A549 (cell line): ENCODE results near the gene S100A10.

Experiments used
- EP300 ChIP-seq, 2 experiments: fragments of >200 bp; sonication (Bioruptor Twin); formaldehyde crosslinking; IDR thresholded peaks; 2 replicates in 1 of 2; 3 replicates in 1 of 2; pipeline ENCODE4 v1.6.1; 2016 to 2017
- HOXA7 ChIP-seq: fragments of 250-450 bp; sonication (Bioruptor Pico); IDR thresholded peaks from 2 replicates; pipeline ENCODE4 v1.5.0; 2020; ENCODE audit warnings: mild to moderate bottlenecking, moderate library complexity
- MYC ChIP-seq: IDR thresholded peaks from 2 replicates; pipeline ENCODE4 v1.6.1; 2012; ENCODE audit warnings: mild to moderate bottlenecking, inconsistent platforms, low read length, improper control_type of control experiment, borderline replicate concordance
- SMC3 ChIP-seq: fragments of >200 bp; sonication (Bioruptor Twin); formaldehyde crosslinking; IDR thresholded peaks from 3 replicates; pipeline ENCODE4 v1.6.1; 2018; ENCODE audit warnings: inconsistent platforms
- TF ChIP-seq, protein P1 (sequence below): fragments of >200 bp; sonication (Bioruptor Twin); formaldehyde crosslinking; IDR thresholded peaks from 3 replicates; pipeline ENCODE4 v1.5.1; 2016
- TF ChIP-seq, protein P2 (sequence below): fragments of 200-600 bp; sonication (generic); IDR thresholded peaks from 2 replicates; pipeline ENCODE4 v1.6.1; 2016; ENCODE audit warnings: antibody characterized with exemption, mild to moderate bottlenecking, moderate library complexity

DNA sequence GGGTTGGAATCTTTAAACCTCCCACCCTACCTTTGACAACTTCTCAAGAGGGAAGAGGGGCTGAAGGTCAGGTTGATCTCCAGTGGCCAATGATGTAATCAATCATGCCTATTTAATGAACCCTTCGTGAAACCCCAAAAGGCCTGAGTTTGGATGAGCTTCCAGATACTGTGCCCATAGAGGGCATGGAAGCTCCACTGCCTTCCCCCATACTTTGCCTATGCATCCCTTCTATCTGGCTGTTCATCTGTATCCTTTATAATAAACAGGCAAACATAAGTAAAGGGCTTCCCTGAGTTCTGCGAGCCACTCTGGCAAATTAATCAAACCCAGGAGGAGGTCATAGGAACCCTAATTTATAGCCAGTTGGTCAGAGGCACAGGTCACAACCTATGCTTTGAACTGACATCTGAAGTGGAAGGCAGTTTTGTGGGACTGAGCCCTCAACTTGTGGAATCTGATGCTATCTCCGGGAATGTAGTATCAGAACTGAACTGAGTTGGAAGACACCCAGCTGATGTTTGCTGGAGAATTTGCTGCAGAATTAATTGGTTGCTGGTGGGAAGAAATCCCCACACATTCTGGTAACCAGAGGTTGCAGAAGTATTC lies 24.8 kb downstream of the S100A10 start:
- TF ChIP-seq, protein P1, sequence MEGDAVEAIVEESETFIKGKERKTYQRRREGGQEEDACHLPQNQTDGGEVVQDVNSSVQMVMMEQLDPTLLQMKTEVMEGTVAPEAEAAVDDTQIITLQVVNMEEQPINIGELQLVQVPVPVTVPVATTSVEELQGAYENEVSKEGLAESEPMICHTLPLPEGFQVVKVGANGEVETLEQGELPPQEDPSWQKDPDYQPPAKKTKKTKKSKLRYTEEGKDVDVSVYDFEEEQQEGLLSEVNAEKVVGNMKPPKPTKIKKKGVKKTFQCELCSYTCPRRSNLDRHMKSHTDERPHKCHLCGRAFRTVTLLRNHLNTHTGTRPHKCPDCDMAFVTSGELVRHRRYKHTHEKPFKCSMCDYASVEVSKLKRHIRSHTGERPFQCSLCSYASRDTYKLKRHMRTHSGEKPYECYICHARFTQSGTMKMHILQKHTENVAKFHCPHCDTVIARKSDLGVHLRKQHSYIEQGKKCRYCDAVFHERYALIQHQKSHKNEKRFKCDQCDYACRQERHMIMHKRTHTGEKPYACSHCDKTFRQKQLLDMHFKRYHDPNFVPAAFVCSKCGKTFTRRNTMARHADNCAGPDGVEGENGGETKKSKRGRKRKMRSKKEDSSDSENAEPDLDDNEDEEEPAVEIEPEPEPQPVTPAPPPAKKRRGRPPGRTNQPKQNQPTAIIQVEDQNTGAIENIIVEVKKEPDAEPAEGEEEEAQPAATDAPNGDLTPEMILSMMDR, result peak; percentile 59
- TF ChIP-seq MYC (no peak), SMC3 (peak; percentile 75), HOXA7 (no peak), EP300 (IDR thresholded peaks at IDR 0.05) (no peak)
- TF ChIP-seq, protein P2, sequence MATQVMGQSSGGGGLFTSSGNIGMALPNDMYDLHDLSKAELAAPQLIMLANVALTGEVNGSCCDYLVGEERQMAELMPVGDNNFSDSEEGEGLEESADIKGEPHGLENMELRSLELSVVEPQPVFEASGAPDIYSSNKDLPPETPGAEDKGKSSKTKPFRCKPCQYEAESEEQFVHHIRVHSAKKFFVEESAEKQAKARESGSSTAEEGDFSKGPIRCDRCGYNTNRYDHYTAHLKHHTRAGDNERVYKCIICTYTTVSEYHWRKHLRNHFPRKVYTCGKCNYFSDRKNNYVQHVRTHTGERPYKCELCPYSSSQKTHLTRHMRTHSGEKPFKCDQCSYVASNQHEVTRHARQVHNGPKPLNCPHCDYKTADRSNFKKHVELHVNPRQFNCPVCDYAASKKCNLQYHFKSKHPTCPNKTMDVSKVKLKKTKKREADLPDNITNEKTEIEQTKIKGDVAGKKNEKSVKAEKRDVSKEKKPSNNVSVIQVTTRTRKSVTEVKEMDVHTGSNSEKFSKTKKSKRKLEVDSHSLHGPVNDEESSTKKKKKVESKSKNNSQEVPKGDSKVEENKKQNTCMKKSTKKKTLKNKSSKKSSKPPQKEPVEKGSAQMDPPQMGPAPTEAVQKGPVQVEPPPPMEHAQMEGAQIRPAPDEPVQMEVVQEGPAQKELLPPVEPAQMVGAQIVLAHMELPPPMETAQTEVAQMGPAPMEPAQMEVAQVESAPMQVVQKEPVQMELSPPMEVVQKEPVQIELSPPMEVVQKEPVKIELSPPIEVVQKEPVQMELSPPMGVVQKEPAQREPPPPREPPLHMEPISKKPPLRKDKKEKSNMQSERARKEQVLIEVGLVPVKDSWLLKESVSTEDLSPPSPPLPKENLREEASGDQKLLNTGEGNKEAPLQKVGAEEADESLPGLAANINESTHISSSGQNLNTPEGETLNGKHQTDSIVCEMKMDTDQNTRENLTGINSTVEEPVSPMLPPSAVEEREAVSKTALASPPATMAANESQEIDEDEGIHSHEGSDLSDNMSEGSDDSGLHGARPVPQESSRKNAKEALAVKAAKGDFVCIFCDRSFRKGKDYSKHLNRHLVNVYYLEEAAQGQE, result no peak
